ENCODE data around the gene SERPING1. TPM values are rescaled to one million over a fixed set of nuclear protein-coding genes. Genes with fewer than 3 reads are reported as not detected.
A peak's percentile ranks its signal among the peaks of the same experiment; 100 is the strongest.

Gene SERPING1
- total RNA-seq, 4 donors from 2014 or later = 29.9 to 158 (median 93.1) TPM

DNA sequence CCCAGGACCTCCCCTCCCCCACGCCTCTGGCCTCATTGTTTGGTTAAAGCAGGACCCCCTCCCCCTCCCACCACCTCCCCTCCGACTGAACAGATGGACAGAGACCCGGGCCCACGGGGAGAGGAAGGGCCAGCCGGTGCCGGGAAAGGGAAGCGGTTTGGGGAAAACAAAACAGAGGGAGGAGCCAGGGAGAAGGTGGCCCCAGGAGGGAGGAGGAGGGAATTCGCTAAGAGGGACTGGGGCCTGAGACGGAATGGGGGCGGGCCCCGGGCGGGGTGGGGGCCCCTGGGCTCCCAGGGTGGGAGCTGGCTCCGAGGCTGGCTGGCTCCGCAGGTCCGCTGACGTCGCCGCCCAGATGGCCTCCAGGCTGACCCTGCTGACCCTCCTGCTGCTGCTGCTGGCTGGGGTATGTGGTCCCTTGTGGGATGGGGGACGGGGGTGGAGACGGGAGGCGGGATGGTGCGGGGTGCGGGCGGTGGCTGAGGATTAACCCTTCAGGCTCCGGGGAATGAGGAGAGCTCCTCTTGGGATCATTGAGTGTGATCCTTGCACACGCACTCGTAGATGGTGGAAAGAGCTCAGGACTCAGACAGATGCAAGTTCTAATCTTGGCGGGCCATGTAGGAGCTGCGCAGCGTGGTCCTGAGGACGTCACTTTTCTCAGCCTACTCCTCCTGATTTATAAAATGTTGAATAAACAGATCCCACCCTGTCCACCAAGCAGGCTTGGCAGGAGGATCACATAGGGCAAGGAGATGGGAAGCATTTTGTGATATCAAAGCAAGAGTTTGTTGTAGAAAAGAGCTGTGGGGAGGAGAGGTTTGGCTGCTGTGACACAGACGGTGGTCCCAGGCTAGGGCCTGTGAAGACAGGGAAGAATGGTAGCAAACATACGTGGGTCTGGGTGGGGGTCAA, 688 bp downstream of the SERPING1 start:
- H3K4me3 ChIP-seq = peak overlapping the region; percentile 20 to 58 (median 44)
- no peaks in the 10 kb centered on the region for H3K9me3 ChIP-seq
- H3K27ac ChIP-seq = peak overlapping the region; percentile 55 to 90 (median 84)
- no peak for TF ChIP-seq POLR2A (IDR thresholded peaks at IDR 0.05)
- TF ChIP-seq, protein P1, sequence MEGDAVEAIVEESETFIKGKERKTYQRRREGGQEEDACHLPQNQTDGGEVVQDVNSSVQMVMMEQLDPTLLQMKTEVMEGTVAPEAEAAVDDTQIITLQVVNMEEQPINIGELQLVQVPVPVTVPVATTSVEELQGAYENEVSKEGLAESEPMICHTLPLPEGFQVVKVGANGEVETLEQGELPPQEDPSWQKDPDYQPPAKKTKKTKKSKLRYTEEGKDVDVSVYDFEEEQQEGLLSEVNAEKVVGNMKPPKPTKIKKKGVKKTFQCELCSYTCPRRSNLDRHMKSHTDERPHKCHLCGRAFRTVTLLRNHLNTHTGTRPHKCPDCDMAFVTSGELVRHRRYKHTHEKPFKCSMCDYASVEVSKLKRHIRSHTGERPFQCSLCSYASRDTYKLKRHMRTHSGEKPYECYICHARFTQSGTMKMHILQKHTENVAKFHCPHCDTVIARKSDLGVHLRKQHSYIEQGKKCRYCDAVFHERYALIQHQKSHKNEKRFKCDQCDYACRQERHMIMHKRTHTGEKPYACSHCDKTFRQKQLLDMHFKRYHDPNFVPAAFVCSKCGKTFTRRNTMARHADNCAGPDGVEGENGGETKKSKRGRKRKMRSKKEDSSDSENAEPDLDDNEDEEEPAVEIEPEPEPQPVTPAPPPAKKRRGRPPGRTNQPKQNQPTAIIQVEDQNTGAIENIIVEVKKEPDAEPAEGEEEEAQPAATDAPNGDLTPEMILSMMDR (IDR thresholded peaks at IDR 0.05) = no peak
- H3K36me3 ChIP-seq = no peaks in the 10 kb centered on the region
- no peaks in the 10 kb centered on the region for H3K4me1 ChIP-seq
- peak in 2 of 3 donors; percentile 62 to 69 for DNase-seq
- no peaks in the 10 kb centered on the region for H3K27me3 ChIP-seq

DNA sequence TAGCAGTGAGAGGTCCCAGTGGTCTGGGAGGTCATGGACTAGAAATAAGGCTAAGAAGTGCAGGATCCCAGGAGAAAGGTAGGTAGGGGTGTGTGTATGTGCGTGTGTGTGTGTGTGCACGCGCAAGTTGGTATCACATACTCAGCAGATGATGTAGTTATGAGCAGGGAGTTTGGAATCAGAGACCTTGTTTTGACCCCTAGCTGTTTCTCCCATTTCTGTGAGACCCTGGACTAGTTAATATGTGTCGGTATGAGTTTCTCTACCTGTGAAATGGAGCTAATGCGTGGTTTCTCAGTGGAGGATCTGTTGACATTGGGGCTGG, 1.3 kb downstream of the SERPING1 start:
- DNase-seq = no peak
- no peak for TF ChIP-seq POLR2A (IDR thresholded peaks at IDR 0.05)
- TF ChIP-seq, protein P1 (IDR thresholded peaks at IDR 0.05) = no peak
- no peaks in the 10 kb centered on the region for H3K9me3 ChIP-seq
- H3K27me3 ChIP-seq = no peaks in the 10 kb centered on the region
- no peaks in the 10 kb centered on the region for H3K36me3 ChIP-seq
- H3K27ac ChIP-seq = peak overlapping the region in 3 of 4 donors; percentile 81 to 90 (median 88)
- H3K4me3 ChIP-seq = peak overlapping the region in 2 of 4 donors; percentile 48 to 58
- no peaks in the 10 kb centered on the region for H3K4me1 ChIP-seq

DNA sequence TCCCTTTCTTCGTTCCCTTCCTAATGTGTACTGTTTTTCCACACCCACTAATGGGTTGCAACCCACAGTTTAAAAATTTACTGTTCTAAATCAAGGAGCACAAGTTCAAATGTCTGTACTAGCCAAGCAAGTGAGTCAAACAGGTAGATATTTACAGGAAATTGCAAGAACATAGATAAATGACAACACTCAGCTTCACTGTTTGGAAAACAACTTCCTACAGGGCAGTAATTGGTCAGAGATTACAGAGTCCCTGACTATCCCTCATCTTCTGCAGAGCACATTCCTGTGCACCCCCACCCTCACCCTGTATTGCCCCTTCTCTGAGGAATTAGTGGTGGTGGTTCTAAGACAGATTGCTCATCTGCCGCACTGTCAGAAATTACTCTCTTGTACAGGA, 1.9 kb downstream of the SERPING1 start:
- Histone ChIP-seq H3K27me3 (no peaks in the 10 kb centered on the region), H3K9me3 (no peaks in the 10 kb centered on the region), H3K4me3 (peak overlapping the region in 1 of 4 donors; percentile 48), H3K4me1 (no peaks in the 10 kb centered on the region), H3K36me3 (no peaks in the 10 kb centered on the region), H3K27ac (peak overlapping the region in 2 of 4 donors; percentile 88 to 90)
- TF ChIP-seq POLR2A (IDR thresholded peaks at IDR 0.05) = no peak
- TF ChIP-seq, protein P1 (IDR thresholded peaks at IDR 0.05) = no peak
- DNase-seq = no peak

DNA sequence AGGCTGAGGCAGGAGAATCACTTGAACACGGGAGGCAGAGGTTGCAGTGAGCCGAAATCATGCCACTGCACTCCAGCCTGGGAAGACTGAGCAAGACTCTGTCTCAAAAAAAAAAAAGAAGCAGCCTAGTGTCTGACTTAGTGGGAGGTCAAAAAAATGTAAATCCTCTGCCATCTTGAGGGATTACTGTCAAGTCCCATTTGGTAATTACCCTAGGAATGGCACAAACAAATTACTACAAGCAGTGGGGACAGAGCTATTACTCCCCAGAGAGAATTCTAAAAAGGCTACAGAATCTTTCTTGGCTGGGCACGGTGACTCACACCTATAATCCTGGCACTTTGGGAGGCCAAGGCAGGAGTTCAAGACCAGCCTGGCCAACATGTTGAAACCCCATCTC, 3.8 kb downstream of the SERPING1 start:
- H3K4me1 ChIP-seq = no peaks in the 10 kb centered on the region
- H3K36me3 ChIP-seq = peaks cover 0 to 8% (median 0%) of the 10 kb centered on the region in 3 donors
- H3K4me3 ChIP-seq = no peak overlapping the region
- H3K27ac ChIP-seq = no peak overlapping the region
- no peak for TF ChIP-seq POLR2A (IDR thresholded peaks at IDR 0.05)
- TF ChIP-seq, protein P1 (IDR thresholded peaks at IDR 0.05) = no peak
- no peaks in the 10 kb centered on the region for H3K9me3 ChIP-seq
- DNase-seq = no peak
- H3K27me3 ChIP-seq = no peaks in the 10 kb centered on the region

DNA sequence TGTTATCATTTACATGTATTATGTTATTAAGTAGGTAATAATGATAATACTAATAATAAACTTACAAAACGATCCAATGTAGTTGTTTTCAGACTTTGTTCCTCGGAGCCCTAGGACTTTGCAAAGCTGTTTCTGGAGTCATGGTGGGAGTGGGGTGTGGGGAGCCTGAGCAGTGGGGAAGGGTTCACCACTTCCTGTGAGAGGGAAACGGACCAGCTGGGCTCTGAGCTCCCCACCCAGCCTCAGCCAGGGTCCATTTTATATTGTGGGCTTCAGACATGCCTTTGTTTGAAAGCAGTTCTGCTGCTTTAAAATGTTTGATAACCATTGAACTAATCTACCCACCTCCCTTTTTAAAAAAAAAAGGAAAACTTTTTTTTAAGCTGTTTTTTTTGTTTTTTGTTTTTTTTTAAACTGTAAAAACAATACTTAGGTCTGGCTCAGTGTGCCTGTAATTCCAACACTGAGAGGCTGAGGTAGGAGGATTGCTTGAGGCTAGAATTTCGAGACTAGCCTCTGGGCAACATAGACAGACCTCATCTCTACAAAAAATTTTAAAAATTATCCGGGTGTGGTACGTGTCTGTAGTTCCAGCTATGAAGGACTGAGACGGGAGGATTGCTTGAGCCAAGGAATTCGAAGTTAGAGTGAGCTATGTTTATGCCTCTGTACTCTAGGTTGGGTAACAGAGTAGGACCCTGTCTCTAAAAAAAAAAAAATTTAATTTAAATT, 7.0 kb downstream of the SERPING1 start:
- H3K27ac ChIP-seq = no peak overlapping the region
- H3K4me3 ChIP-seq = no peak overlapping the region
- peaks cover 0 to 12% (median 0%) of the 10 kb centered on the region in 3 donors for H3K36me3 ChIP-seq
- no peaks in the 10 kb centered on the region for H3K27me3 ChIP-seq
- H3K4me1 ChIP-seq = no peaks in the 10 kb centered on the region
- no peak for DNase-seq
- TF ChIP-seq, protein P1 (IDR thresholded peaks at IDR 0.05) = no peak
- no peak for TF ChIP-seq POLR2A (IDR thresholded peaks at IDR 0.05)
- no peaks in the 10 kb centered on the region for H3K9me3 ChIP-seq
